Naive thymus-derived CD4-positive, alpha-beta T cell (primary cell): Measurements from ENCODE around the gene SELENBP1. TPM values are rescaled to one million over a fixed set of nuclear protein-coding genes. Genes with fewer than 3 reads are reported as not detected.
"Not testable (repeated sequence)": the region's sequence is repeated elsewhere in the genome, so short reads cannot be mapped to it uniquely, and the experiment has no call there.

Source experiments
- ATAC-seq: fragments of 150-1000 bp; cut with Tn5 transposase; 2 replicates; pipeline ENCODE4 v1.10.0; 2021; ENCODE audit warnings: mild to moderate bottlenecking, moderate library complexity
- CTCF ChIA-PET: fragments of 350-600 bp; sonication (Branson Sonifier 250); formaldehyde crosslinking; loops from one replicate; lab custom pipeline; 2021; ENCODE audit warnings: antibody characterized with exemption; lab: Charles Lee
- POLR2A ChIA-PET: fragments of 350-600 bp; sonication (Branson Sonifier 250); formaldehyde crosslinking; loops from one replicate; lab custom pipeline; 2021; ENCODE audit warnings: antibody characterized with exemption, inconsistent platforms; lab: Charles Lee
- DNase-seq, 9 donors: peaks; one replicate each; pipeline versions ENCODE4 v3.0.0 to v3.0.0-alpha.2; 2020 to 2022; ENCODE audit warnings: mixed read lengths in 1 of 9
- H3K27ac ChIP-seq: one replicate; pipeline ENCODE4 v1.7.0; 2013; ENCODE audit warnings: mild to moderate bottlenecking, low read depth, low read length, moderate library complexity
- H3K27me3 ChIP-seq, 2 donors: one replicate each; pipeline ENCODE4 v1.7.0; 2013; ENCODE audit warnings: low read length in 2 of 2, mild to moderate bottlenecking in 2 of 2, moderate library complexity in 2 of 2; ENCODE audit not compliant: control insufficient read depth in 2 of 2, insufficient read depth in 2 of 2
- H3K36me3 ChIP-seq, 3 experiments: 1 replicate in 2 of 3; 2 replicates in 1 of 3; pipeline ENCODE4 v1.7.0; 2013; ENCODE audit warnings: low read length in 3 of 3, mild to moderate bottlenecking in 3 of 3, moderate library complexity in 1 of 3; ENCODE audit not compliant: insufficient read depth in 3 of 3, control insufficient read depth in 2 of 3
- H3K4me1 ChIP-seq, 2 donors: one replicate each; pipeline ENCODE4 v1.7.0; 2013; ENCODE audit warnings: low read length in 2 of 2, mild to moderate bottlenecking in 2 of 2, moderate library complexity in 1 of 2; ENCODE audit not compliant: control insufficient read depth in 2 of 2, insufficient read depth in 2 of 2
- H3K4me3 ChIP-seq: 2 replicates; pipeline ENCODE4 v1.7.0; 2013; ENCODE audit warnings: mild to moderate bottlenecking, low read length
- H3K9me3 ChIP-seq, 3 experiments: 1 replicate in 2 of 3; 2 replicates in 1 of 3; pipeline ENCODE4 v1.7.0; 2013; ENCODE audit warnings: low read length in 3 of 3; ENCODE audit not compliant: control insufficient read depth in 2 of 3
- H3K27ac Mint-ChIP-seq, 9 donors: one replicate each; pipeline ENCODE4 v1.8.0; 2020 to 2022; ENCODE audit warnings: mixed read lengths in 9 of 9, mild to moderate bottlenecking in 8 of 9, moderate library complexity in 5 of 9, inconsistent platforms in 2 of 9
- H3K27me3 Mint-ChIP-seq, 5 donors: one replicate each; pipeline ENCODE4 v1.8.0; 2021 to 2022; ENCODE audit warnings: mixed read lengths in 5 of 5, mild to moderate bottlenecking in 1 of 5
- H3K36me3 Mint-ChIP-seq, 5 donors: one replicate each; pipeline ENCODE4 v1.8.0; 2020 to 2022; ENCODE audit warnings: mixed read lengths in 5 of 5, mild to moderate bottlenecking in 3 of 5, inconsistent platforms in 1 of 5
- H3K4me1 Mint-ChIP-seq, 7 donors: one replicate each; pipeline ENCODE4 v1.8.0; 2020 to 2022; ENCODE audit warnings: mixed read lengths in 7 of 7, mild to moderate bottlenecking in 3 of 7, inconsistent platforms in 1 of 7
- H3K4me3 Mint-ChIP-seq, 10 donors: one replicate each; pipeline ENCODE4 v1.8.0; 2020 to 2022; ENCODE audit warnings: mild to moderate bottlenecking in 10 of 10, mixed read lengths in 10 of 10, moderate library complexity in 6 of 10, inconsistent platforms in 2 of 10
- H3K9me3 Mint-ChIP-seq, 11 donors: one replicate each; pipeline ENCODE4 v1.8.0; 2020 to 2022; ENCODE audit warnings: mixed read lengths in 11 of 11, mild to moderate bottlenecking in 4 of 11, inconsistent platforms in 1 of 11, moderate library complexity in 1 of 11
- intact Hi-C, 2 donors: fragments of 100-400 bp; cut with micrococcal nuclease; formaldehyde crosslinking; loops; one replicate each; pipeline ENCODE4 v1.15.1; 2023
- polyA plus RNA-seq, 2 donors: library from polyadenylated mRNA; unstranded; fragments of 300-500 nt; fragmentation: Illumina TruSeq; gene quantifications; one replicate each; pipeline ENCODE4 v1.2.3, GENCODE V29; 2021
- total RNA-seq, 6 experiments: library from RNA in 5 of 6; stranded (reverse) in 5 of 6; gene quantifications; 1 replicate in 5 of 6; 2 replicates in 1 of 6; pipeline ENCODE4 v1.2.3 and lab custom pipeline; 2021 to 2026

The SELENBP1 gene
- total and polyA plus RNA-seq, 7 experiments from 2014 or later: not detected

DNA sequence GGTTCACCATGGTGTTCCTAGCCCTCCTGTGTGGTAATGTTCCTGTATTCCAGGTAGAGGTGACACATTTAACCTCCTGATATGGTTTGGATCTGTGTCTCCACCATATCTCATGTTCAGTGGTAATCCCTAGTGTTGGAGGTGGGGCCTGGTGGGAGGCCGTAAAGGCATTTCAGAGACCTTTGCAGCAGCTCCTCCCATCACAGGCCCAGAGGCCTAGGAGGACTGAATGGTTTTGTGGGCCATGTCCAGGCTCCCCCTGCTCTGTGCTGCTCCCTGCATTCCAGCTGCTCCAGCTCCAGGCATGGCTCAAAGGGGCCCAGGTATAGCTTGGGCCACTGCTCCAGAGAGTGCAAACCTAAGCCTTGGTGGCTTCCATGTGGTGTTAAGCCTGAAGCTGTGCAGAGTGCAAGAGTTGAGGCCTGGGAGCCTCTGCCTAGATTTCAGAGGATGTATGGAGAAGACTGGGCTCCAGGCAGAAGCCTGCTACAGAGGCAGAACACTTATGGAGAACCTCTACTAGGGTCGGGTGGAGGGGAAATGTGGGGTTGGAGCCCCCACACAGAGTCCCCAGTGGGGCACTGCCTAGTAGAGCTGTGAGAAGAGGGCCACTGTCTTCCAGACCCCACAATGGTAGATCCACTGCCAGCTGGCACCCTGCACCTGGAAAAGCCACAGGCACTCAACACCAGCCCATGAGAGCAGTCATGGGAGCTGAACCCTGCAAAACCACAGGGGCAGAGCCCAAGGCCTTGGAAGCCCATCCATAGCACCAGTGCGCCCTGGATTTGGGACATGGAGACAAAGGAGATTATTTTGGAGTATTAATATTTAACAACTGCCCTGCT is 10.0 kb downstream of the SELENBP1 start:
- ChIA-PET POLR2A (no interaction called here), CTCF (no interaction called here)
- peaks cover 3 to 32% (median 10%) of the 10 kb centered on the region in 11 donors for H3K9me3 Mint-ChIP-seq
- H3K27ac Mint-ChIP-seq: no peak overlapping the region
- peaks cover 0 to 3% (median 0%) of the 10 kb centered on the region in 5 donors for H3K27me3 Mint-ChIP-seq
- H3K4me1 Mint-ChIP-seq: no peaks in the 10 kb centered on the region
- Histone ChIP-seq H3K27me3 (no peaks in the 10 kb centered on the region), H3K27ac (no peak overlapping the region), H3K4me1 (no peaks in the 10 kb centered on the region), H3K4me3 (no peak overlapping the region), H3K9me3 (peaks cover 0 to 11% (median 5%) of the 10 kb centered on the region in 3 experiments), H3K36me3 (no peaks in the 10 kb centered on the region)
- intact Hi-C loops: no loop called here
- DNase-seq (no peak), ATAC-seq (no peak)
- H3K4me3 Mint-ChIP-seq: no peak overlapping the region
- H3K36me3 Mint-ChIP-seq: peaks cover 4 to 10% (median 5%) of the 10 kb centered on the region in 5 donors

DNA sequence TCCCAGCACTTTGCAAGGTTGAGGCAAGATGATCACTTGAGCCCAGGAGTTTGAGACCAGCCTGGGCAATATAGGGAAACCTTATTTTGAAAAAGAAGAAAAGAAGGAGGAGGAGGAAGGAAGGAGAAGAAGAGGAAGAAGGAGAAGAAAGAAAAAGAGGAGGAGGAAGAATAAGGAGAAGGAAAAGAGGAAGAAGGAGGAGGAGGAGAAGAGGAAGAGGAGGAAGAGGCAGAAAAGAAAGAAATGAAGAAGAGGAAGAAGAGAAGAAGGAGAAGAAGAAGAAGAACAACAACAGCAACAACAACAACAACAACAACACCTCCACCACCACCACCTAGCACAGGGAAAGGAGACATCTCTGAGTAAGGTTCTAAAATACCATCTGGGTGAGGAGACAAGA is 10.6 kb downstream of the SELENBP1 start:
- no peaks in the 10 kb centered on the region for H3K36me3 ChIP-seq
- Mint-ChIP-seq H3K4me1 (no peaks in the 10 kb centered on the region), H3K27ac (no peak overlapping the region), H3K4me3 (no peak overlapping the region), H3K36me3 (peaks cover 4 to 10% (median 5%) of the 10 kb centered on the region in 5 donors), H3K9me3 (peaks cover 3 to 32% (median 10%) of the 10 kb centered on the region in 11 donors), H3K27me3 (peaks cover 0 to 3% (median 0%) of the 10 kb centered on the region in 5 donors)
- no peaks in the 10 kb centered on the region for H3K27me3 ChIP-seq
- no peak overlapping the region for H3K4me3 ChIP-seq
- intact Hi-C loops: no loop called here
- peaks cover 0 to 11% (median 5%) of the 10 kb centered on the region in 3 experiments for H3K9me3 ChIP-seq
- POLR2A ChIA-PET: no interaction called here
- no peak overlapping the region for H3K27ac ChIP-seq
- DNase-seq (no peak), ATAC-seq (no peak)
- no peaks in the 10 kb centered on the region for H3K4me1 ChIP-seq
- CTCF ChIA-PET: no interaction called here

DNA sequence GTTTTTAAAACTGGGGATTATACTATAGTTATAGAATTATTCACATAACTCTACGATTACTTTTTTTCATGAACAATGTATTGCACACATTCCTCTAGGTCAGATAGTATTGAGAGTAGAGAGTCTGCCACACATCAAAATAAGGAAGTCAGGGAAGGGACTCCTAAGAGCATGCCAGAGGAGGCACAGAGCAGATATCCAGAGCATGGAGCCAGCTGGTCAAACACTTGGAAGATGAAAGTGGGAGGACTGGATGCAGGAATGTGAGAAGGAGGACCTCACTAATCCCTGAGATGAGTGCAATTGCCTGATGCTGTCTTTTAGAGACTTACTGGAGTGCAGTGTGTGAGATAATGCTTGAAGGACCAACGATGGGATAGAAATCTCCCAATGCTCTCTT is 15.8 kb downstream of the SELENBP1 start:
- no peaks in the 10 kb centered on the region for H3K9me3 ChIP-seq
- H3K4me3 ChIP-seq: no peak overlapping the region
- intact Hi-C loops: no loop called here
- CTCF ChIA-PET: interaction anchor here (1.6 kb wide), 1 partner anchor 16 kb away, joined by 5 read pairs; no protein-coding TSS in a partner anchor
- H3K27ac Mint-ChIP-seq: no peak overlapping the region
- peaks cover under 1 to 7% (median 5%) of the 10 kb centered on the region in 5 donors for H3K36me3 Mint-ChIP-seq
- H3K4me1 Mint-ChIP-seq: no peaks in the 10 kb centered on the region
- DNase-seq (no peak), ATAC-seq (no peak)
- POLR2A ChIA-PET: interaction anchor here (1.3 kb wide), 1 partner anchor 9 kb away, joined by 8 read pairs; the partner anchor contains the start of gene RFX5
- no peaks in the 10 kb centered on the region for H3K4me1 ChIP-seq
- H3K27me3 ChIP-seq: no peaks in the 10 kb centered on the region
- no peak overlapping the region for H3K27ac ChIP-seq
- H3K9me3 Mint-ChIP-seq: peaks cover 0 to 16% (median 4%) of the 10 kb centered on the region in 11 donors
- no peaks in the 10 kb centered on the region for H3K36me3 ChIP-seq
- no peak overlapping the region for H3K4me3 Mint-ChIP-seq
- H3K27me3 Mint-ChIP-seq: peaks cover 0 to 10% (median 0%) of the 10 kb centered on the region in 5 donors

DNA sequence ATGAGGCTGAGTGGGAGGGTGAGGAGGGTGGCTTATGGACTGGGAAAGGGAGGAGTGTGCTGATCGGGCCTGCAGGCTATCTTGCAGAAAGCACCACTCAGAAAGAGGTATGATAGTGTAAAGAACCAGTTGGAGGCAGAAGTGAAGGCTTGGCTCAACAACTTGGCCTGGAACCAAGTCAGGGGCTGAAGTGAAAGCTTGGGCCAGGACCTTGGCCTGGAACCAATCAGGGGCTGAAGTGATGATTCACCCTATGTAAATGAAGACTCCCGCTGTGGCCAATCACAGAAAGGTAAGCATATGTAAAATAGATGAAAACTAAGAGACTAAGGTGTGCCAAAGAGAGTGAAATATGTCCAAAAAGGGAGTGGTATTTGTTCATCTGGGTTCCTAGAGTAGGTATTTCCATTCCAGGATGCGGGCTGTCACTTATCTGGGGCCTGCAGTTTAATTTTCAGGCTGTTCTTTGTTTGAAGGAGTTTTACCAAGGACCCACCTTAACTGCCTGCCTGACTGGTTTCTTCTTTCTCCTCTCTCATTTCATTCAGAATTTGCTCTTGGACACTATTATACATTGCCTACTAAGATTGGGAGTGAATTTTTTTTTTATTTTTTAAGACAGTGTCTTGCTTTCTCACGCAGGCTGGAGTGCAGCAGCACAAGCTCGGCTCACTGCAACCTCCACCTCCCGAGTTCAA is 20.3 kb downstream of the SELENBP1 start:
- Histone ChIP-seq H3K27ac (no peak overlapping the region), H3K4me1 (peaks cover 5% of the 10 kb centered on the region in 2 donors), H3K36me3 (no peaks in the 10 kb centered on the region), H3K27me3 (no peaks in the 10 kb centered on the region), H3K4me3 (no peak overlapping the region), H3K9me3 (no peaks in the 10 kb centered on the region)
- ChIA-PET CTCF (interaction anchor here (0.7 to 2.0 kb wide), 2 partner anchors 11 to 289 kb away, joined by 3 to 7 read pairs; no protein-coding TSS in a partner anchor), POLR2A (no interaction called here)
- peaks cover 0 to 11% (median 1%) of the 10 kb centered on the region in 11 donors for H3K9me3 Mint-ChIP-seq
- H3K36me3 Mint-ChIP-seq: peaks cover 0 to 8% (median 0%) of the 10 kb centered on the region in 5 donors
- peaks cover 0 to 6% (median 0%) of the 10 kb centered on the region in 5 donors for H3K27me3 Mint-ChIP-seq
- peaks cover 7 to 13% (median 12%) of the 10 kb centered on the region in 7 donors for H3K4me1 Mint-ChIP-seq
- DNase-seq (no peak), ATAC-seq (no peak)
- no peak overlapping the region for H3K27ac Mint-ChIP-seq
- H3K4me3 Mint-ChIP-seq: no peak overlapping the region
- intact Hi-C loops: no loop called here

DNA sequence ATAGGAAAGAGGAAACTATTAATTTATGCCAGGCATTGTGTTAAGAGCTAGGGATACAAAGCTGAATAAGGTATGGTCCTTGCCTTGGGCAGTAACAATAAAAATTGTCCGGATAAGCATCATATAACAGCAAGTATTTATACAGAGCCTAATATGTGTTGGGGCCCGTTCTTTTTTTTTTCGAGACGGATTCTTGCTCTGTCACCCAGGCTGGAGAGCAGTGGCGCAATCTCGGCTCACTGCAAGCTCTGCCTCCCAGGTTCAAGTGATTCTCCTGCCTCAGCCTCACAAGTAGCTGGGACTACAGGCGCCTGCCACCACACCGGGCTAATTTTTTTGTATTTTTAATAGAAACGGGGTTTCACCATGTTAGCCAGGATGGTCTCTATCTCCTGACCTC is 22.2 kb downstream of the SELENBP1 start:
- POLR2A ChIA-PET: interaction anchor here (0.9 to 1.8 kb wide), 2 partner anchors 10 to 24 kb away, joined by 4 to 5 read pairs; no protein-coding TSS in a partner anchor
- H3K27ac Mint-ChIP-seq, ATAC-seq, DNase-seq, H3K9me3 ChIP-seq, H3K27me3 ChIP-seq, H3K36me3 ChIP-seq, H3K27ac ChIP-seq, H3K4me3 ChIP-seq, intact Hi-C loops, H3K27me3 Mint-ChIP-seq, H3K4me3 Mint-ChIP-seq: not testable (repeated sequence)
- CTCF ChIA-PET: interaction anchor here (0.7 to 1.4 kb wide), 2 partner anchors 9 to 161 kb away, joined by 4 to 7 read pairs; partner anchors contain the start of gene CGN
- H3K9me3 Mint-ChIP-seq: peaks cover 0 to 11% (median 1%) of the 10 kb centered on the region in 11 donors
- H3K4me1 Mint-ChIP-seq: peaks cover 19 to 29% (median 28%) of the 10 kb centered on the region in 7 donors
- peaks cover 13 to 16% of the 10 kb centered on the region in 2 donors for H3K4me1 ChIP-seq
- H3K36me3 Mint-ChIP-seq: peaks cover 0 to 14% (median 0%) of the 10 kb centered on the region in 5 donors
